Subcutaneous abdominal adipose tissue (tissue), 5 donors: ENCODE data around the gene MYH11.

ENCODE experiments used
- H3K27ac ChIP-seq: one replicate; pipeline ENCODE4 v1.7.0; 2013; ENCODE audit warnings: low read depth, mild to moderate bottlenecking, inconsistent platforms, low read length, moderate library complexity
- H3K27me3 ChIP-seq, 5 donors: one replicate each; pipeline ENCODE4 v1.7.0; 2013; ENCODE audit warnings: low read length in 5 of 5, inconsistent platforms in 1 of 5; ENCODE audit not compliant: control insufficient read depth in 5 of 5, insufficient read depth in 4 of 5
- H3K36me3 ChIP-seq, 5 donors: one replicate each; pipeline ENCODE4 v1.7.0; 2013; ENCODE audit warnings: low read length in 5 of 5; ENCODE audit not compliant: control insufficient read depth in 5 of 5, insufficient read depth in 5 of 5
- H3K4me1 ChIP-seq, 5 donors: one replicate each; pipeline ENCODE4 v1.7.0; 2013; ENCODE audit warnings: low read length in 5 of 5, mild to moderate bottlenecking in 3 of 5, moderate library complexity in 1 of 5; ENCODE audit not compliant: control insufficient read depth in 5 of 5, insufficient read depth in 5 of 5
- H3K4me3 ChIP-seq, 5 donors: one replicate each; pipeline ENCODE4 v1.7.0; 2013; ENCODE audit warnings: low read length in 5 of 5, low read depth in 1 of 5
- H3K9ac ChIP-seq, 5 donors: one replicate each; pipeline ENCODE4 v1.7.0; 2013; ENCODE audit warnings: low read length in 5 of 5, mild to moderate bottlenecking in 4 of 5, moderate library complexity in 3 of 5
- H3K9me3 ChIP-seq, 5 donors: one replicate each; pipeline ENCODE4 v1.7.0; 2013; ENCODE audit warnings: low read length in 5 of 5; ENCODE audit not compliant: control insufficient read depth in 5 of 5
- donor health status: healthy.
- donor health status: healthy.
- donor health status: healthy.
- donor health status: healthy.
- donor health status: healthy.

MYH11 gene

DNA sequence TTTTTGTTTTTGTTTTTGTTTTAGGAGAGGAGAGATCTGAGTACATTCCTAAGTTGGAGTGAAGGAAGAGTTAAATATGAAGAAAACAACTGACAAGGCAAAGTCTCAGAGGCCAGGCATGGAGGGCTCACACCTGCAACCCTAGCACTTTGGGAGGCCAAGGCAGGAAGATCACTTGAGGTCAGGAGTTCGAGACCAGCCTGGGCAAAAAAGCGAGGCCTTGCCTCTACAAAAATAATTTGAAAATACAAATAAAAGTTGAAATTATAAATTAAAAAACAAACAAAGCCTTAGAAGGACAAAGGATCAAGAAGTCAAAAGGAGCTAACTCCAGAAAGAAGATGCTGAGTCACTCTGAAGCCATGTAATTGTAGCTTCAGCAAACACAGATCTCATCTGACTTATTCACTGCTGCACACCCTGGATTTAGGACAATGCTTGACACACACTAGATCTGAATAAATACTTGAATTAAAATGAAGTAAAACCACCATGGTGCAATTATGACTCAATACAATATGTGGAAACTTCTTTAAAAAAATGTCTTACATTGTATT is 22.5 kb upstream of the MYH11 start:
- Histone ChIP-seq H3K27ac (peak overlapping the region; percentile 35), H3K36me3 (peaks cover 4 to 49% (median 23%) of the 10 kb centered on the region in 5 donors)

DNA sequence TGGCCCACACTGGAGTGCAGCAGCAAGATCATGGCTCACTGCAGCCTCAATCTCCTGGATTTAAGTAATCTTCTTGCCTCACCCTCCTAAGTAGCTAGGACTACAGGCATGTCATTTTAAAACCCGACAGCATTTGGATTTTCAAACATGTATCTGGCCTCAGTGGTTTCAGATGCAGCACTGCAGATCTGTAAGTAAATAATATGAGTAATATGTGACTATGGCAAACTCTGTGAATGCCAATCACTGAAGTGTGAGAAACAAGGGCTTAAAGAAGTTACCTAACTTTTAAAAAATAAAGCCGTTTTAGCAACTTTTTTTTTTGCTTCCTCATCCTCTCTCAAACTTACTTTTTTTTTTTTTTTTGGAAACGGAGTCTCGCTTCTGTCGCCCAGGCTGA is 19.7 kb upstream of the MYH11 start:
- Histone ChIP-seq H3K36me3 (peaks cover 9 to 41% (median 16%) of the 10 kb centered on the region in 5 donors), H3K27me3 (no peaks in the 10 kb centered on the region), H3K4me1 (peaks cover 0 to 16% (median 6%) of the 10 kb centered on the region in 5 donors)

More for the DNA sequence above, 22.5 kb upstream of the MYH11 start:
- H3K4me1 ChIP-seq = peaks cover 0 to 16% (median 6%) of the 10 kb centered on the region in 5 donors
- no peak overlapping the region for H3K9ac ChIP-seq
- no peaks in the 10 kb centered on the region for H3K27me3 ChIP-seq
- no peaks in the 10 kb centered on the region for H3K9me3 ChIP-seq
- H3K4me3 ChIP-seq = no peak overlapping the region

DNA sequence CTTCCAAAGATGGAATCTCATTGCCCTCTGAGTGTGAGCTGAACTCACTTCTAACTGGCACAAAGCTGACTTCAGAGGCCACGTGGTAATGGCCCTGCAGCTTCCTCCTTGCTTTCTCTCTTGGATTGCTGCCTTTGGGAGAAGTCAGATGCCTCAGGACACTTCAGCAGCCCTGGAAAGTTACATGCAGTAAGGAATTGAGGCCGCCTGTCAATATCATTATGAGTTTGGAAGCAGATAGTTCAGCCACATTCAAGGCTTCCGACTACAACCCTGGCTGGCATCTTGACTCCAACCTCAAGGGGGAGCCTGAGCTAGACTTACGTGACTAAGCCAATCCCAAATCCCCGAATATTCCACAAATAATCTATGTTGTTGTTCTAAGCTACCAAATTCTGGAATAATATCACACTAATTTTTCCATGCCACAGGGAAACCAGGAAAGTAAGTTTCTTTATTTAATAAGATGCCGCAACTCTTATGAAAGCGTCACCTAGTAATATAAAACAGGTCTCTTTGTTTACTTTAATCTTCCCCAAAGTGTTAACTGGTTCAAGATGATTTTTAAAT is 18.0 kb upstream of the MYH11 start:
- peaks cover 0 to 15% (median 6%) of the 10 kb centered on the region in 5 donors for H3K4me1 ChIP-seq
- H3K36me3 ChIP-seq = peaks cover 18 to 44% (median 22%) of the 10 kb centered on the region in 5 donors
- H3K9ac ChIP-seq = peak overlapping the region in 2 of 5 donors; percentile 32 to 59
- H3K27ac ChIP-seq = peak overlapping the region; percentile 14
- no peaks in the 10 kb centered on the region for H3K27me3 ChIP-seq
- H3K9me3 ChIP-seq = no peaks in the 10 kb centered on the region
- no peak overlapping the region for H3K4me3 ChIP-seq

More for the DNA sequence above, 19.7 kb upstream of the MYH11 start:
- no peak overlapping the region for H3K4me3 ChIP-seq
- no peaks in the 10 kb centered on the region for H3K9me3 ChIP-seq
- no peak overlapping the region for H3K9ac ChIP-seq
- no peak overlapping the region for H3K27ac ChIP-seq

DNA sequence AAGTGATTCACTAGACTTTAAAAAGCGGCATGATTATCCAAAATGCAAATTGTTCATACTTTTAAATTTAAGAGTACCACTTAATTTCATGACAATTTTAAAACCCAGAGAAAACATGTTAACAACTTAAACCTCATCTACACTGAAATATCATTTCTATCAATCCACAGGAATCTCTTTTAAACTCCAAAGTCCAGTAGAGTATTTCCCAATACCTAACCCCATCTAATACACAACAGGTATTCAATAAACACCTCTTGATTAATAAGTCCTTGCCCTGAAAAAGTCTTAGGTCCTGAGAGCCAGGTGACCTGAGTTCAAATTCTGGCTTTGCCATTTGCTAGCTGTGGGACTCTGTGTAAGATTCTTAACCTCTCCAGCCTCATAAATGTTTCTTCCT is 16.9 kb upstream of the MYH11 start:
- no peaks in the 10 kb centered on the region for H3K9me3 ChIP-seq
- no peaks in the 10 kb centered on the region for H3K27me3 ChIP-seq
- H3K27ac ChIP-seq = no peak overlapping the region
- H3K9ac ChIP-seq = no peak overlapping the region
- no peak overlapping the region for H3K4me3 ChIP-seq
- peaks cover 19 to 49% (median 26%) of the 10 kb centered on the region in 5 donors for H3K36me3 ChIP-seq
- peaks cover 0 to 7% (median 6%) of the 10 kb centered on the region in 5 donors for H3K4me1 ChIP-seq

DNA sequence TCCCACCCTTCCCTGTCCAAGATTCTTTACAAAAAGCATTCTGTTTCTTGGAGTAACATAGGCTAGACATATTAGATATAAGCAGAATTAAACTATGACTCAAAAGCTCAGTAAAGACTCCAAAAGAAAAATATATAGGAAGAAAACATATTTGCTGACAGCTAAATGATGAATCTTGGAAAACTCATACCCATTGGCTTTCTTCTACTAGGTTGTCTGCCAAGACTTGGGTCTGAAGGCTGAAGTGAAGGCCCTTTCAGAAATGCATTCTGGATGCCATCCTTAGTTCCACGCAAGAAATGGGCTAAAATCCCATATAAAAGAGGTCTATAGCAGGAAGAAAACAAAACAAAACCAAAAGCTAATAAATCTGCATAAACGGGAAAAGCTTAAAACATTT is 16.5 kb upstream of the MYH11 start:
- H3K4me3 ChIP-seq = no peak overlapping the region
- H3K9ac ChIP-seq = no peak overlapping the region
- H3K9me3 ChIP-seq = no peaks in the 10 kb centered on the region
- no peaks in the 10 kb centered on the region for H3K27me3 ChIP-seq
- H3K36me3 ChIP-seq = peaks cover 17 to 45% (median 22%) of the 10 kb centered on the region in 5 donors
- H3K4me1 ChIP-seq = peaks cover 0 to 7% (median 6%) of the 10 kb centered on the region in 5 donors
- H3K27ac ChIP-seq = no peak overlapping the region

DNA sequence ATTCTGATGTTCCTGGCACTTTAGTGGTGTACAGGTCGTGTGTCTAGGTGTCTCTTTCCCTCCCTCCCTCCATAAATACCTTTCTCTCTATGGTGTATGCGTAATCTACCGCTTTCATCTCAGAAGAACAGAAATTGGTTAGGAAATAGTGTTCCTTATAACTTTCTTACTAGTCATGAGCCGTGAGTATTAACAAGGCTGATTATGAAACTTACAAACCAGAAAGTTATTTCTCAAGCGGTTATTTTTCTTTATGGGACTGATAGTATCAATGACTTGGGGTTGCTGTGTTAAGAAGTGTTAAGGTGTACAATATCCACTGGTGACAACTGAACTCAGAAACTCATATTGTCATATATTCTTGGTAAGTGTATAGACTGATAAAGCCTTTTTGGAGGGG is 13.2 kb upstream of the MYH11 start:
- Histone ChIP-seq H3K4me3 (no peak overlapping the region), H3K4me1 (peaks cover 0 to 11% (median 5%) of the 10 kb centered on the region in 5 donors), H3K9me3 (no peaks in the 10 kb centered on the region), H3K9ac (no peak overlapping the region), H3K27ac (no peak overlapping the region), H3K27me3 (no peaks in the 10 kb centered on the region), H3K36me3 (peaks cover 23 to 50% (median 30%) of the 10 kb centered on the region in 5 donors)

DNA sequence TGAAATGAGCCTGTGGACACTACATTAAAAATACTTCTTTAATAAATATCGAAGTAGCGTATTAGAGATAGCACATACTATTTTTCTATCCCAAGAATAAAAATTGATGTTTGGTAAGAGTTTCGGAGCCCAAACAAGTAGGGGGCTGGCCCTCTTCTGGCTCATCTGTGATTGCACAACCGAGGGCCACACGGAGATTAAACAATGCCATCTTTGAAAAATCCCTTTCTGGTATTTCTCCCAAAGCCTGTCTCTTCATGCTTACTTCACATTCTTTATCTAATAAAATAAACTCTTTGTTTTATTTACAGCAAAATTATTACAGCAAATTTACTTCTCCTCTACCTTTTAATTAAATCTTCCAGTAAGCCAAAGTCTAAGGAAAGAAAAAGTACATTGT is 9.6 kb upstream of the MYH11 start:
- Histone ChIP-seq H3K4me3 (no peak overlapping the region), H3K9ac (no peak overlapping the region), H3K36me3 (peaks cover 19 to 41% (median 25%) of the 10 kb centered on the region in 5 donors), H3K27me3 (no peaks in the 10 kb centered on the region), H3K9me3 (no peaks in the 10 kb centered on the region), H3K4me1 (peaks cover 0 to 6% (median 0%) of the 10 kb centered on the region in 5 donors), H3K27ac (no peak overlapping the region)

DNA sequence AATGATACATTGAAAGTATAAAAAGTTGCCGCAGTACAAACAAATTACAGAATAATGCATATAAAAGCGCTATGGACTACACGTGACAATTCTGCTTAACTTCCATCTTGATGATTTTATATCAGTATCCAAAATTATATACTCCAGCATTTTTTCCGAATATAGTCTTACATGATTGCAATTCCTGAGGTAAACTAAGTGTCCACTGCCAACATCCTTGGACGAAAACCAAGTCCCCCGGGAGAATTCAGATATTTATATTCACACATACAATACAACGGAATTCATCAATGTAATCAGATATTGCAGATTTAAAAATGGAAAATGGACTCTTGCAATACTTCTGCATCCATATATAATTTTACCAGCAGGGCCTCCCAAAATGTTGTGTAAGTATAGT is 8.9 kb upstream of the MYH11 start:
- H3K9ac ChIP-seq = no peak overlapping the region
- no peaks in the 10 kb centered on the region for H3K9me3 ChIP-seq
- H3K4me1 ChIP-seq = peaks cover 0 to 6% (median 0%) of the 10 kb centered on the region in 5 donors
- H3K4me3 ChIP-seq = no peak overlapping the region
- H3K36me3 ChIP-seq = peaks cover 16 to 35% (median 24%) of the 10 kb centered on the region in 5 donors
- H3K27me3 ChIP-seq = no peaks in the 10 kb centered on the region
- no peak overlapping the region for H3K27ac ChIP-seq

DNA sequence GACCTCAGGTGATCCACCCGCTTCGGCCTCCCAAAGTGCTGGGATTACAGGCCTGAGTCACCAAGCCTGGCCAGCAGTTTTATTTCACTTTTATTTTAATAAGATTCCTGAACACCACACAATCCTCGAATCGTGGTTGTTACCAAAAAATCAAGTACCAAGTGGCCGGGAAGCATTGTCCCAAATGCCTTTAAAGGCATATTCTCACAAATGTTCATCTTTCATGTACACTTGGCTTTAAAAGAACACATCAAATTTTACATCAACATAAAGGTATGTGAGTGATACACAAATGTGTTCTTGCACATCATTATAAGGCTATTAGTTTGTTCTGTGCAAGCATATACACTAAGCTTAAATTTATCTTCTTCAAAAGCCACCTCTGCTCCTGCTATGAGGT is 8.1 kb upstream of the MYH11 start:
- no peak overlapping the region for H3K27ac ChIP-seq
- no peaks in the 10 kb centered on the region for H3K9me3 ChIP-seq
- H3K36me3 ChIP-seq = peaks cover 12 to 29% (median 17%) of the 10 kb centered on the region in 5 donors
- H3K9ac ChIP-seq = no peak overlapping the region
- peaks cover 0 to 6% (median 0%) of the 10 kb centered on the region in 5 donors for H3K4me1 ChIP-seq
- no peak overlapping the region for H3K4me3 ChIP-seq
- H3K27me3 ChIP-seq = no peaks in the 10 kb centered on the region

DNA sequence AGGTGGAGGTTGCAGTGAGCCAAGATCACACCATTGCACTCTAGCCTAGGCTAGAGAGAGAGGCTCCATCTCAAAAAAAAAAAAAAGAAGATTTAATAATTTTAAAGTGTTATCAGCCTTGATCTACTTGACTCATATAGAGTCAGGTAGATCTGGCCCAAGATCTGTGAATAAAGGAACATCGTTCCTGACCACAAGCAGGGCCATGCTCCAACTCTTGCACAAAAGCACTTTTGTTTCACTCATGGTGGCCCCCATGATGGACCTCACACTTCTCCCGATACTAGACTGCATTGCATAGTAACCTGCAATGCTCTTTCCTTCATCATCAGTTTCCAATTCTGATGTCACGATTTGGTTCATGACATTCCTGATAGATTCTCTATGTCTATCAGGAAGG is 5.2 kb upstream of the MYH11 start:
- no peaks in the 10 kb centered on the region for H3K9me3 ChIP-seq
- H3K9ac ChIP-seq = no peak overlapping the region
- H3K4me3 ChIP-seq = no peak overlapping the region
- H3K36me3 ChIP-seq = peaks cover 3 to 20% (median 10%) of the 10 kb centered on the region in 5 donors
- peaks cover 2 to 20% (median 14%) of the 10 kb centered on the region in 5 donors for H3K4me1 ChIP-seq
- H3K27ac ChIP-seq = no peak overlapping the region
- peaks cover 2 to 12% (median 10%) of the 10 kb centered on the region in 5 donors for H3K27me3 ChIP-seq
